ENCODE measurements around the gene PLEKHA6.

The PLEKHA6 gene

GRCh38 chr1:204227996-204228785, 131.5 kb downstream of the PLEKHA6 start:
- no peak for DNase-seq

GRCh38 chr1:204227351-204227750, 132.4 kb downstream of the PLEKHA6 start:
- DNase-seq: no peak

GRCh38 chr1:204225841-204226735, 133.6 kb downstream of the PLEKHA6 start:
- no peak for DNase-seq

- no peak for DNase-seq
These were observed 135.1 kb downstream of the PLEKHA6 start for GRCh38 chr1:204224655-204225054.

GRCh38 chr1:204223129-204223860, 136.4 kb downstream of the PLEKHA6 start:
- DNase-seq: no peak

GRCh38 chr1:204222764-204223055, 137.0 kb downstream of the PLEKHA6 start:
- no peak for DNase-seq

GRCh38 chr1:204222006-204222763, 137.5 kb downstream of the PLEKHA6 start:
- DNase-seq: no peak

GRCh38 chr1:204221271-204221670, 138.5 kb downstream of the PLEKHA6 start:
- no peak for DNase-seq

GRCh38 chr1:204219971-204220616, 139.6 kb downstream of the PLEKHA6 start:
- no peak for DNase-seq

- DNase-seq: no peak
These were observed 141.2 kb downstream of the PLEKHA6 start for GRCh38 chr1:204218552-204218951.

- no peak for DNase-seq
These were observed 142.1 kb downstream of the PLEKHA6 start for GRCh38 chr1:204217648-204218000.

- DNase-seq: no peak
These were observed 142.7 kb downstream of the PLEKHA6 start for GRCh38 chr1:204216880-204217647.

GRCh38 chr1:204216236-204216635, 143.5 kb downstream of the PLEKHA6 start:
- DNase-seq: no peak

- DNase-seq: peak; percentile 36
These were observed 145.8 kb downstream of the PLEKHA6 start, which contains the start of gene GOLT1A for GRCh38 chr1:204213668-204214662. Gene GOLT1A (minus strand): TSS chr1:204213988. CDS start chr1:204213906, 82 bp downstream.

GRCh38 chr1:204212715-204213114, 147.0 kb downstream of the PLEKHA6 start:
- no peak for DNase-seq

GRCh38 chr1:204211046-204211445, 148.7 kb downstream of the PLEKHA6 start:
- DNase-seq: no peak

- no peak for DNase-seq
These were observed 152.6 kb downstream of the PLEKHA6 start for GRCh38 chr1:204207136-204207616.

GRCh38 chr1:204206121-204206520, 153.6 kb downstream of the PLEKHA6 start:
- no peak for DNase-seq

GRCh38 chr1:204205486-204205885, 154.2 kb downstream of the PLEKHA6 start:
- DNase-seq: no peak

GRCh38 chr1:204204944-204205343, 154.8 kb downstream of the PLEKHA6 start:
- DNase-seq: no peak
